Common myeloid progenitor, CD34-positive (primary cell): ENCODE measurements around the gene CCNB1.
"Not testable (repeated sequence)": the region's sequence is repeated elsewhere in the genome, so short reads cannot be mapped to it uniquely, and the experiment has no call there.

Experiments used
- CTCF ChIA-PET: fragments of 350-600 bp; sonication (Branson Sonifier 250); formaldehyde crosslinking; loops from one replicate; lab custom pipeline; 2021; ENCODE audit warnings: antibody characterized with exemption; lab: Charles Lee
- POLR2A ChIA-PET: fragments of 350-600 bp; sonication (Branson Sonifier 250); formaldehyde crosslinking; loops from one replicate; lab custom pipeline; 2021; ENCODE audit warnings: antibody characterized with exemption; lab: Charles Lee
- DNase-seq, 3 donors: peaks; one replicate each; pipeline versions ENCODE4 v3.0.0 to v3.0.0-alpha.2; 2013
- H3K27ac ChIP-seq, 2 experiments: 1 replicate in 1 of 2; 2 replicates in 1 of 2; pipeline ENCODE4 v1.7.0; 2013; ENCODE audit warnings: inconsistent platforms in 2 of 2, low read length in 2 of 2, mild to moderate bottlenecking in 2 of 2, low read depth in 1 of 2, moderate library complexity in 1 of 2; ENCODE audit not compliant: severe bottlenecking in 2 of 2, insufficient read depth in 1 of 2, poor library complexity in 1 of 2
- H3K27me3 ChIP-seq, 5 experiments: replicated peaks in 2 of 5; 1 replicate in 3 of 5; 2 replicates in 2 of 5; pipeline versions ENCODE4 v1.6.1 to v1.7.0; 2013; ENCODE audit warnings: low read length in 4 of 5, mild to moderate bottlenecking in 2 of 5, moderate library complexity in 2 of 5, inconsistent platforms in 1 of 5; ENCODE audit not compliant: insufficient read depth in 5 of 5, control insufficient read depth in 4 of 5
- H3K36me3 ChIP-seq, 4 experiments: 1 replicate in 2 of 4; 2 replicates in 2 of 4; pipeline versions ENCODE4 v1.6.1 to v1.7.0; 2013; ENCODE audit warnings: low read length in 3 of 4, control low read depth in 1 of 4, mild to moderate bottlenecking in 1 of 4; ENCODE audit not compliant: control insufficient read depth in 4 of 4, insufficient read depth in 4 of 4
- H3K4me1 ChIP-seq, 4 experiments: 1 replicate in 3 of 4; 2 replicates in 1 of 4; pipeline versions ENCODE4 v1.6.1 to v1.7.1; 2013; ENCODE audit warnings: low read length in 3 of 4, mild to moderate bottlenecking in 3 of 4, control low read depth in 1 of 4, inconsistent platforms in 1 of 4, moderate library complexity in 1 of 4; ENCODE audit not compliant: control insufficient read depth in 4 of 4, insufficient read depth in 4 of 4; ENCODE audit errors: control extremely low read depth in 1 of 4
- H3K4me3 ChIP-seq, 7 experiments: 1 replicate in 4 of 7; 2 replicates in 3 of 7; pipeline versions ENCODE4 v1.5.1 to v1.7.0; 2013; ENCODE audit warnings: mild to moderate bottlenecking in 7 of 7, low read length in 6 of 7, moderate library complexity in 6 of 7, inconsistent platforms in 2 of 7, low read depth in 2 of 7, control low read depth in 1 of 7; ENCODE audit not compliant: insufficient read depth in 4 of 7, control insufficient read depth in 1 of 7; ENCODE audit errors: extremely low read depth in 1 of 7
- H3K9me3 ChIP-seq, 5 experiments: 1 replicate in 4 of 5; 2 replicates in 1 of 5; pipeline versions ENCODE4 v1.6.1 to v1.7.1; 2013; ENCODE audit warnings: low read length in 4 of 5, mild to moderate bottlenecking in 2 of 5, inconsistent platforms in 1 of 5, low read depth in 1 of 5, moderate library complexity in 1 of 5; ENCODE audit not compliant: control insufficient read depth in 4 of 5, insufficient read depth in 2 of 5; ENCODE audit errors: control extremely low read depth in 1 of 5
- WGBS: methylation state at CpG from one replicate; pipeline ENCODE4 v1.1.5; 2013; ENCODE audit not compliant: insufficient coverage; 5-methylcytosine and 5-hydroxymethylcytosine counted together

Gene CCNB1

GRCh38 chr5:69217151-69217511, 50.2 kb downstream of the CCNB1 start:
- Histone ChIP-seq H3K4me1 (peaks cover 5 to 14% (median 8%) of the 10 kb centered on the region in 4 experiments), H3K36me3 (peaks cover 0 to 5% (median 3%) of the 10 kb centered on the region in 4 experiments), H3K27me3 (no peaks in the 10 kb centered on the region), H3K9me3 (no peaks in the 10 kb centered on the region), H3K27ac (peak overlapping the region; percentile 74 to 90), H3K4me3 (peak overlapping the region in 6 of 7 experiments; percentile 96 to 100 (median 98))
- no peak for DNase-seq
- 94% methylated on average over 2 of the region's 6 CpGs for WGBS
- ChIA-PET POLR2A (interaction anchor here (1.7 kb wide), 1 partner anchor 15 kb away, joined by 7 read pairs; no protein-coding TSS in a partner anchor), CTCF (interaction anchor here (0.8 kb wide), 2 partner anchors 27 to 123 kb away, joined by 4 to 5 read pairs; partner anchors contain the start of genes CENPH and SLC30A5)

GRCh38 chr5:69217548-69218526, 50.9 kb downstream of the CCNB1 start:
- Histone ChIP-seq H3K4me1 (peaks cover 5 to 14% (median 8%) of the 10 kb centered on the region in 4 experiments), H3K27ac (peak overlapping the region; percentile 74 to 90), H3K27me3 (no peaks in the 10 kb centered on the region), H3K36me3 (peaks cover 0 to 5% (median 3%) of the 10 kb centered on the region in 4 experiments), H3K9me3 (no peaks in the 10 kb centered on the region), H3K4me3 (peak overlapping the region; percentile 96 to 100 (median 98))
- ChIA-PET POLR2A (interaction anchor here (0.7 to 1.7 kb wide), 2 partner anchors 15 to 115 kb away, joined by 4 to 7 read pairs; partner anchors contain the start of gene CCDC125), CTCF (interaction anchor here (0.8 kb wide), 2 partner anchors 28 to 124 kb away, joined by 4 to 5 read pairs; partner anchors contain the start of genes CENPH and SLC30A5)
- 0% methylated on average over 53 of the region's 73 CpGs for WGBS
- peak; percentile 93 to 96 (median 96) for DNase-seq

GRCh38 chr5:69219939-69220338, 53.0 kb downstream of the CCNB1 start:
- DNase-seq: no peak
- no peak overlapping the region for H3K4me3 ChIP-seq
- H3K36me3 ChIP-seq: peaks cover 0 to 5% (median 2%) of the 10 kb centered on the region in 4 experiments
- ChIA-PET CTCF (interaction anchor here (1.0 to 1.3 kb wide), 2 partner anchors 47 to 126 kb away, joined by 3 read pairs; partner anchors contain the start of gene SLC30A5), POLR2A (no interaction called here)
- no peaks in the 10 kb centered on the region for H3K27me3 ChIP-seq
- H3K9me3 ChIP-seq: no peaks in the 10 kb centered on the region
- H3K4me1 ChIP-seq: peaks cover 5 to 14% (median 8%) of the 10 kb centered on the region in 4 experiments
- H3K27ac ChIP-seq: no peak overlapping the region

- peaks cover 5 to 14% (median 8%) of the 10 kb centered on the region in 4 experiments for H3K4me1 ChIP-seq
- H3K27ac ChIP-seq, H3K36me3 ChIP-seq, H3K27me3 ChIP-seq, POLR2A ChIA-PET, H3K4me3 ChIP-seq, H3K9me3 ChIP-seq, DNase-seq: not testable (repeated sequence)
- CTCF ChIA-PET: interaction anchor here (1.3 kb wide), 1 partner anchor 46 kb away, joined by 3 read pairs; no protein-coding TSS in a partner anchor
- WGBS: 99% methylated on average over 13 of the region's 18 CpGs
Observed at GRCh38 chr5:69220371-69220770, 53.4 kb downstream of the CCNB1 start.

GRCh38 chr5:69220833-69221232, 53.9 kb downstream of the CCNB1 start:
- H3K4me3 ChIP-seq, POLR2A ChIA-PET, CTCF ChIA-PET, H3K27me3 ChIP-seq, DNase-seq, H3K36me3 ChIP-seq, H3K9me3 ChIP-seq, H3K27ac ChIP-seq: not testable (repeated sequence)
- H3K4me1 ChIP-seq: peaks cover 5 to 14% (median 8%) of the 10 kb centered on the region in 4 experiments
- WGBS: no CpG with 5 or more reads among the region's 9 CpGs

GRCh38 chr5:69224520-69224919, 57.6 kb downstream of the CCNB1 start:
- Histone ChIP-seq H3K27me3 (no peaks in the 10 kb centered on the region), H3K36me3 (peaks cover 10 to 23% (median 14%) of the 10 kb centered on the region in 4 experiments), H3K4me1 (no peaks in the 10 kb centered on the region), H3K4me3 (no peak overlapping the region), H3K27ac (no peak overlapping the region), H3K9me3 (no peaks in the 10 kb centered on the region)
- WGBS: 100% methylated on average over 8 of the region's 8 CpGs
- DNase-seq: no peak
- ChIA-PET POLR2A (no interaction called here), CTCF (no interaction called here)
